GM04503 (cell line): ENCODE results near the gene TRAK1.

Source experiments
- DNase-seq: peaks from one replicate; pipeline ENCODE4 v3.0.0-alpha.2; 2012; ENCODE audit warnings: low read depth

The TRAK1 gene

DNA sequence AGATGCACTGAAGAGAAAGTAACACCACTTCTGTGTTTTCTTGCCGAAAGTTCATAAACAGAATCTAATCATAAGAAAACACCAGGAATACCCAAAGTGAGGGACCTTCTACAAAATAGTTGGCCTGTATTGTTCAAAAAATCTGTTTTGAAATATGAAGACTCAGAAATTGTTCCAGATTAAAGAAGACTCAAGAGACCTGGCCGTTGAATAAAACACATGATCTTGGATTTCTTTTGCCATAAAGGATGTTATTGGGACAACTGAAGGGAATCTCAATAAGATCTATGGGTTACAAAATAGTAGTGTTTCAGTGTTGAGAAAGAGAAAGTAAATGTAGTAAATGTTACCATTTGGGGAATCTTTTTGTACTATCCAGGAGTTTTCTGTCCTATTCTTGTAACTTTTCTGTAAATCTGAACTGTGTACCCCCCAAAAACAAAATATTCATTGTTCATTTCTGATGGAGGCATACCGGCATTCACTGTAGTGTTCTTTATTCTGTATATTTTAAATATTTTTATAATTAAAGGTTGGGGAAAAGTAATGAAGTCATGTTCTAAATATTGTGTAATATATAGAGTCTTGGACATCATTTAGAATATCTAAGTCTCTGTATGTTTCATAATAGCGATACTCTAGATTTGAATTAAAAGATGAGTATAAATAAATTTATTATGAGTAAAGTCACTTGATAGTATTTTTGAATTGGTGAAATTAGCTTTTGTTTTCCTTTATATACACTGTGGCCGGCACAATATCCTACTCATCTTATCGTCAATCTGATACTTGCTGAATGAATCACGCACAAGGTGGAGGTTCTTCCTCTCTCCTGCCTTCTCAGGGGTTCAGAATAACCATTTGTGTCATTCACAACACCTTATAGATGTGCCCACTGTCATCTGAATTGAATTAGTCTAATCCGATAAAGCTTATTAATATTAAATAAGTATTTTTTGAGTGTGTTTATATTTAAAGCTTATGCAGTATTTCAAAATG lies 66.7 kb downstream of the TRAK1 start:
- DNase-seq = no peak

- DNase-seq = no peak
Measured at GRCh38 chr3:42159147-42159546, 68.0 kb downstream of the TRAK1 start.

- no peak for DNase-seq
Measured at GRCh38 chr3:42159706-42160472, 68.7 kb downstream of the TRAK1 start.

GRCh38 chr3:42161050-42161935 lies 70.1 kb downstream of the TRAK1 start:
- DNase-seq = no peak

DNA sequence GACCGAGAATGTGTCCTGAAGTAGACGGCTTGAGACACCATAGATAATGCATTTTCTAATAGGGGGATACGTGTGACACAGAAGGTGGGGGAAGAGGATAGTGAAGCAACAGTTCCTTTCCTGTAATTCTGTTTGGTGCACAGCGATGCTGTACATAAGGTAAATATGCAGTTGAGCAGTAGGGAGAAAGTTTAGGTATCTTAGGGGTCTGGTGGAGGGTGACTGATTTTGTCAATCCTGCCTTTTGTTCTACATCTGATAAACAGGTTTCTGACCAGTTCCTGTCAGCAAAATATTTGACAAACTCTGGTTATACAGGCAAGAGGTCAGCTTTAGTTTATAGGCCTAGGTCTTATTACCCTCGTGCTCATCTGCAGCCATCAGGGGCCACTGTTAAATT lies 71.3 kb downstream of the TRAK1 start:
- DNase-seq = no peak

- DNase-seq = no peak
Measured at GRCh38 chr3:42163622-42164244, 72.6 kb downstream of the TRAK1 start.

DNA sequence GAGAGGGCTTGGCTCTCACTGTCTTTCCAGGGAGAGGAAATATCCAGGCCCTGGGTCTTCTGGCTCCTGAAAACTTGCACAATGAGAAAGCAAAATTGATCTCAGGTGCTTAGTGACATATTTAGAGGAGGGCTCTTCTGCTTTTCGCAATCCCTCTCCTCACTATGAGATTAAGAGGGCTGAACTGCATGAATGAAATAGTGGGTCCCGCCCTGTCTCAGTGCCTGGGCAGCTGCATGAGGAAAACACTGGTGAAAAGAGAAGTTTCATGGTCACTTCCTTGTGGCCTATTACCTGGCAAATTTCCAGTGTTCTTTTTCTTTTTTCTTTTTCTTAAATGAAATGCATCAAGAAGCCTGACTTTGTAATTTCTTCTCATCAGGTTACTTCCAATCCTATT lies 73.5 kb downstream of the TRAK1 start:
- DNase-seq = no peak

- DNase-seq = no peak
Measured at GRCh38 chr3:42165211-42165610, 74.1 kb downstream of the TRAK1 start.

- no peak for DNase-seq
Measured at GRCh38 chr3:42166214-42166613, 75.1 kb downstream of the TRAK1 start.

GRCh38 chr3:42166662-42167300 lies 75.6 kb downstream of the TRAK1 start:
- DNase-seq = no peak

GRCh38 chr3:42169579-42170120 lies 78.5 kb downstream of the TRAK1 start:
- DNase-seq = no peak

- no peak for DNase-seq
Measured at GRCh38 chr3:42172047-42172654, 81.0 kb downstream of the TRAK1 start.

GRCh38 chr3:42173307-42173706 lies 82.2 kb downstream of the TRAK1 start:
- DNase-seq = no peak

DNA sequence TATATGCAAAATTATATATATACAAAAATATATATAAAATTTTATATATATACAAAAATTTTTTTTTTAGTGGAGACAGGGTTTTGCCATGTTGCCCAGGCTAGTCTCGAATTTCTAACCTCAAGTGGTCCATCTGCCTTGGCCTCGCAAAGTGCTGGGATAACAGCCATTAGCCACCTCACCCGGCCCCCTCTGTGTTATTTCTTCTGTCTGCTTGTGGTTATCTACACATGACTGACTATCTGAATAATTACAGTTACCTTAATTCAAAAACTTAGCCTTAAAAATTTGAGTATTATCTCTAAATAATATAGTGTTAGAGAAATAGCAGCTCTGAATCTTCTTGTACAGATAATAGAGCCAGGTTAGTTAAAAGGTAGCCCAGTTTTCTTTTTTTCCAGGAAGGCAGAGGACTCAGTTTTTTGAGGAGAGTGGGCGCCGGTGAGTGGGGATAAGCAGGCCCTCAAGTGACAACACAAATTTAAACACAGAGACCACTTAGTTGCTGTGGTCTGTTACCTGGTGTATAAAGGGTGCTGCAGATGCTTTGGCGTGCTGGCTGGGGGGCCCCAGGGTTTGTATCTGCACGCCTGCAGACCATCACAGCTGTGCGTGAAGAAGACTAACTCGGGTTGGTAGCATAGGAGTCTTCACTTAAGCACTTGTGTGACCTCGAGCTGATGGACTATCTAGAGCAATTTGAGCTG lies 83.7 kb downstream of the TRAK1 start:
- DNase-seq = no peak

DNA sequence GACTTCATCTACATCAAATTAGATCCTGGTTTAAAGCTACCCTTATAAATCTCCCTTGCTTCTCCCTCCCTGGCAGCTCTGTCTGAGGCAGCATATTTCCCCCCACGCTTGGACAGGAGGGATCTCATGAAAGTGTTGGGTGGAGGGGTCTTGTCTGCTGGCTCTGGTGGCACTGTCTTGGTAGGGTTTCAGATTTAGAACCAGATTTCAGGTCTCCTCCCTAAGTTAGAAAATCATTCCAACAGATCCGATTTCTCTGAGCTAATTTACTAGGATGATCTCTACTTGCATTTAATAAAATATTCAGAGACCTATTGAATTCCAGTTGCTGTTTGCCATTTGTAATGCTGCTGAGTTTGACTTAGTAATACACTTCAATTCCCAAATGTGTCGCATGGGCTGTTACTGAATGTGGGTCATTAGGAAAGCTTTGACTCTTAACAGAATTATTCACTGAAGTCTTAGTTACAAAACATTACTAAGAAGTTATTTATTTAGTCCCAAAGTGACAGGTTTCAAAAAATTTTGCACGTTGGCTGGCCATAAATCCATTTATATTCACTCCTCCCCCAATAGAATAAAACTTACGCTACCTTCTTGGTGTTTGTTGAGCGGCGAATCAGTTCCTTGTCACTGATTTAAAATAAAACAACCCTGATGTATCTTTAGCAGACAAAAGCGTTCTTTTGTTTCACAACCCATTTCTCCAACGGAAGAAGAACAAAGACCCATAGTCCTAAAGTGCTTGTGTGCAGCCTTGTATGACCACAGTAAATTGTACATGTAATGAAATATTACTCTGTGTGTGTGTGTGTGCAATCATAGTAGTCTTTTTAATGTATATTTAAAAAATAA lies 84.5 kb downstream of the TRAK1 start:
- DNase-seq = no peak

DNA sequence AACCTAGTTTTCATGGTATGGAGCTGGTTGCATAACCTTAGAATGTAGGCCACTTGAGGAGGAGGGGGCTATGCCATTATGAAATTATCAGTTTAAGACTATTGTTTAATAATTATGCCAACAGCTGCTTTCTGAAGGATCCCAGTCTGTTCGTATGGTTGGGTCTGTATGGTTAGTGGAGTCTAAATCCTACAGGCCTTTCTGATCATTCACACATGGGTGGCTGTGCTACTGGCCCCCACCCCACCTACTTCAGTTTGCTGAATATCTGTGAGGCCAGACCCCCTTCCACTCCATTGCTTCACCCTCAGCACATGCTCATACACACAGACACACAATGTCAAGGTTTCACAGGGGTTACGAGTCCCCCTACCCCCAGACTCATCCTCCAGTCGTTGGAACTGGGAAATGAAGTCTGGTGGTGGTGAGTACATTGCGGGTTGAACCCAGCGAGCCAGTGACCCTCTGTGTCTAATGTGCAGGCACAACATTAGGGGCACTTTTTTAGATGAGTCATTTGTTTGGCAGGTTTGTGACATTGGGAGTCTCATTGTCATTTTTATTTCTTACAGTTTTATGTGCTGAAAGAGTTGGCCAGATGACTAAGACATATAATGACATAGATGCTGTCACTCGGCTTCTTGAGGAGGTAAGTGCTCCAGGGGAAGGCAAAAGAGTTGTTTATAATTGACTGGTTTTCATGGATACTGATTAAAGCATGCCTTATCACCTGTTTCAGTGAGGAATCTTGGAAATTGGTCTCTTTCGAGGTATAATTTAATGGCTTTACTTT lies 85.3 kb downstream of the TRAK1 start:
- DNase-seq = no peak

- no peak for DNase-seq
Measured at GRCh38 chr3:42177068-42177800, 86.1 kb downstream of the TRAK1 start.
